Mesothelial cell of epicardium (in vitro differentiated cells): ENCODE results near the gene CISTR. TPM values are rescaled to one million over a fixed set of nuclear protein-coding genes. Genes with fewer than 3 reads are reported as not detected.
"Not testable (repeated sequence)": the region's sequence is repeated elsewhere in the genome, so short reads cannot be mapped to it uniquely, and the experiment has no call there.

Source experiments
- DNase-seq, 2 experiments: peaks; one replicate each; pipeline ENCODE4 v3.0.0; 2021; ENCODE audit warnings: low spot score in 2 of 2; ENCODE audit not compliant: unreplicated experiment in 2 of 2
- H3K27ac Mint-ChIP-seq: 2 replicates; pipeline ENCODE4 v1.8.0; 2021; ENCODE audit warnings: mixed read lengths
- H3K27me3 Mint-ChIP-seq: 2 replicates; pipeline ENCODE4 v1.8.0; 2021; ENCODE audit warnings: low read depth, mixed read lengths
- H3K36me3 Mint-ChIP-seq: 2 replicates; pipeline ENCODE4 v1.8.0; 2021; ENCODE audit warnings: mixed read lengths
- H3K4me1 Mint-ChIP-seq: 2 replicates; pipeline ENCODE4 v1.8.0; 2021; ENCODE audit warnings: mixed read lengths
- H3K4me3 Mint-ChIP-seq: 2 replicates; pipeline ENCODE4 v1.8.0; 2021; ENCODE audit warnings: mild to moderate bottlenecking, moderate library complexity, mixed read lengths
- H3K9me3 Mint-ChIP-seq: 2 replicates; pipeline ENCODE4 v1.8.0; 2021; ENCODE audit warnings: mixed read lengths
- CTCF ChIP-seq: fragments of 200-600 bp; sonication (generic); IDR thresholded peaks from one replicate; pipeline ENCODE4 v1.5.0; 2021; ENCODE audit warnings: antibody characterized with exemption; ENCODE audit not compliant: unreplicated experiment
- total RNA-seq: library from RNA; stranded (reverse); gene quantifications from 3 replicates; pipeline ENCODE4 v1.2.1, GENCODE V29; 2021

CISTR gene
- total RNA-seq, 1 donor from 2014 or later, result not detected

GRCh38 chr12:53764615-53765014, 12.8 kb upstream of the CISTR start:
- no peak for TF ChIP-seq CTCF
- no peak for DNase-seq
- peaks cover 90% of the 10 kb centered on the region for H3K27me3 Mint-ChIP-seq
- H3K9me3 Mint-ChIP-seq, result peaks cover 3% of the 10 kb centered on the region
- H3K36me3 Mint-ChIP-seq, result peaks cover 2% of the 10 kb centered on the region
- H3K4me3 Mint-ChIP-seq, result no peak overlapping the region
- no peak overlapping the region for H3K27ac Mint-ChIP-seq
- peaks cover 11% of the 10 kb centered on the region for H3K4me1 Mint-ChIP-seq

- not testable (repeated sequence) for H3K36me3 Mint-ChIP-seq, DNase-seq, H3K4me3 Mint-ChIP-seq, H3K9me3 Mint-ChIP-seq, H3K27ac Mint-ChIP-seq
- Mint-ChIP-seq H3K4me1 (peaks cover 29% of the 10 kb centered on the region), H3K27me3 (peaks cover 92% of the 10 kb centered on the region)
These were observed 11.0 kb upstream of the CISTR start for GRCh38 chr12:53762793-53763192.

- peaks cover 3% of the 10 kb centered on the region for H3K9me3 Mint-ChIP-seq
- peaks cover 40% of the 10 kb centered on the region for H3K4me1 Mint-ChIP-seq
- DNase-seq, result no peak
- TF ChIP-seq CTCF, result no peak
- H3K27me3 Mint-ChIP-seq, result peaks cover 92% of the 10 kb centered on the region
- H3K27ac Mint-ChIP-seq, result no peak overlapping the region
- no peak overlapping the region for H3K4me3 Mint-ChIP-seq
- peaks cover 2% of the 10 kb centered on the region for H3K36me3 Mint-ChIP-seq
These were observed 9.5 kb upstream of the CISTR start for GRCh38 chr12:53761306-53761705.

- Mint-ChIP-seq H3K27me3 (peaks cover 84% of the 10 kb centered on the region), H3K4me3 (no peak overlapping the region), H3K9me3 (peaks cover 3% of the 10 kb centered on the region)
These were observed 7.5 kb upstream of the CISTR start for GRCh38 chr12:53759261-53759660.

GRCh38 chr12:53758730-53759103, 6.9 kb upstream of the CISTR start:
- Mint-ChIP-seq H3K4me3 (no peak overlapping the region), H3K27me3 (peaks cover 81% of the 10 kb centered on the region)

More at GRCh38 chr12:53759261-53759660, 7.5 kb upstream of the CISTR start:
- H3K4me1 Mint-ChIP-seq, result peaks cover 50% of the 10 kb centered on the region
- DNase-seq, result no peak
- H3K36me3 Mint-ChIP-seq, result peaks cover 2% of the 10 kb centered on the region
- no peak for TF ChIP-seq CTCF
- no peak overlapping the region for H3K27ac Mint-ChIP-seq

GRCh38 chr12:53758081-53758729, 6.4 kb upstream of the CISTR start:
- Mint-ChIP-seq H3K9me3 (no peaks in the 10 kb centered on the region), H3K36me3 (no peaks in the 10 kb centered on the region), H3K27ac (no peak overlapping the region), H3K4me3 (no peak overlapping the region), H3K4me1 (peaks cover 45% of the 10 kb centered on the region), H3K27me3 (peaks cover 76% of the 10 kb centered on the region)
- DNase-seq, result no peak
- no peak for TF ChIP-seq CTCF

More at GRCh38 chr12:53758730-53759103, 6.9 kb upstream of the CISTR start:
- H3K27ac Mint-ChIP-seq, result no peak overlapping the region
- TF ChIP-seq CTCF, result no peak
- no peak for DNase-seq
- H3K9me3 Mint-ChIP-seq, result peaks cover 2% of the 10 kb centered on the region
- peaks cover 50% of the 10 kb centered on the region for H3K4me1 Mint-ChIP-seq
- peaks cover 2% of the 10 kb centered on the region for H3K36me3 Mint-ChIP-seq
